Measurements from ENCODE around the gene LMNTD2.
A peak's percentile ranks its signal among the peaks of the same experiment; 100 is the strongest.
"Not testable (repeated sequence)": the region's sequence is repeated elsewhere in the genome, so short reads cannot be mapped to it uniquely, and the experiment has no call there.

LMNTD2 gene

GRCh38 chr11:576811-577610 lies 16.5 kb upstream of the LMNTD2 start:
- no peak for DNase-seq
- H3K27me3 ChIP-seq, result no peaks in the 10 kb centered on the region; the same call in 1 of the 2 replicates
- no peak for TF ChIP-seq CTCF (IDR thresholded peaks at IDR 0.05; ENCODE audit: low read depth, low read length)
- no peaks in the 10 kb centered on the region for H3K36me3 ChIP-seq
- peak overlapping the region; percentile 86 for H3K4me3 ChIP-seq (ENCODE audit: low read depth, low read length)
- H3K9me3 ChIP-seq, result no peaks in the 10 kb centered on the region
- H3K4me1 ChIP-seq, result no peaks in the 10 kb centered on the region

- Histone ChIP-seq H3K9me3 (no peaks in the 10 kb centered on the region), H3K4me3 (ENCODE audit: low read depth, low read length) (peak within 1 kb of the TSS; percentile 86), H3K4me1 (no peaks in the 10 kb centered on the region), H3K27me3 (no peaks in the 10 kb centered on the region; the same call in 1 of the 2 replicates), H3K36me3 (no peaks in the 10 kb centered on the region)
- peak; percentile 91 for DNase-seq
- TF ChIP-seq CTCF (IDR thresholded peaks at IDR 0.05; ENCODE audit: low read depth, low read length), result no peak
These were observed 15.6 kb upstream of the LMNTD2 start, which contains the start of gene PHRF1 for GRCh38 chr11:575996-576768. PHRF1 (plus strand) TSS chr11:576470; CDS start chr11:581513, 5,043 bp downstream.

GRCh38 chr11:575313-575995 lies 14.9 kb upstream of the LMNTD2 start:
- Histone ChIP-seq H3K4me3 (ENCODE audit: low read depth, low read length) (peak overlapping the region; percentile 61), H3K27me3 (no peaks in the 10 kb centered on the region; the same call in 1 of the 2 replicates), H3K36me3 (no peaks in the 10 kb centered on the region), H3K4me1 (no peaks in the 10 kb centered on the region), H3K9me3 (no peaks in the 10 kb centered on the region)
- no peak for TF ChIP-seq CTCF (IDR thresholded peaks at IDR 0.05; ENCODE audit: low read depth, low read length)
- DNase-seq, result no peak

GRCh38 chr11:574632-575312 lies 14.2 kb upstream of the LMNTD2 start:
- no peak for TF ChIP-seq CTCF (IDR thresholded peaks at IDR 0.05; ENCODE audit: low read depth, low read length)
- no peaks in the 10 kb centered on the region for H3K4me1 ChIP-seq
- DNase-seq, result no peak
- no peaks in the 10 kb centered on the region for H3K9me3 ChIP-seq
- no peaks in the 10 kb centered on the region for H3K36me3 ChIP-seq
- H3K4me3 ChIP-seq (ENCODE audit: low read depth, low read length), result peak overlapping the region; percentile 61
- H3K27me3 ChIP-seq, result no peaks in the 10 kb centered on the region; the same call in 1 of the 2 replicates

GRCh38 chr11:574031-574570 lies 13.6 kb upstream of the LMNTD2 start:
- not testable (repeated sequence) for H3K27me3 ChIP-seq; DNase-seq; H3K4me3 ChIP-seq (ENCODE audit: low read depth, low read length)

More at GRCh38 chr11:574031-574570, 13.6 kb upstream of the LMNTD2 start:
- not testable (repeated sequence) for H3K4me1 ChIP-seq, H3K36me3 ChIP-seq, H3K9me3 ChIP-seq

Measured in BE2C (cell line).